Vagina (tissue), 2 donors: ENCODE measurements around the gene ZBTB12.

Experiments
- CTCF ChIP-seq, 3 experiments: fragments of 450-650 bp in 2 of 3; fragments of 200-600 bp in 1 of 3; sonication (generic) in 1 of 3; IDR thresholded peaks; one replicate each; pipeline ENCODE4 v1.5.1; 2017 to 2019; ENCODE audit warnings: antibody characterized with exemption in 3 of 3, mild to moderate bottlenecking in 2 of 3, moderate library complexity in 2 of 3
- POLR2A ChIP-seq, 2 donors: fragments of 450-650 bp; IDR thresholded peaks; one replicate each; pipeline ENCODE4 v1.6.1; 2017; ENCODE audit warnings: antibody characterized with exemption in 2 of 2, mild to moderate bottlenecking in 2 of 2, moderate library complexity in 2 of 2
- POLR2AphosphoS5 ChIP-seq, 2 donors: sonication (generic); formaldehyde crosslinking; IDR thresholded peaks; one replicate each; pipeline ENCODE4 v1.9.0; 2017; ENCODE audit warnings: antibody characterized with exemption in 2 of 2, mild to moderate bottlenecking in 2 of 2, low read depth in 1 of 2; ENCODE audit not compliant: insufficient read depth in 1 of 2

- TF ChIP-seq CTCF (IDR thresholded peaks at IDR 0.05) (no peak), POLR2A (IDR thresholded peaks at IDR 0.05) (no peak), POLR2AphosphoS5 (IDR thresholded peaks at IDR 0.05; ENCODE audit: insufficient read depth in 1 of 2, low read depth in 1 of 2) (no peak)
Measured at GRCh38 chr6:31947864-31948263, 46.0 kb upstream of the ZBTB12 start.
